ENCODE data around the gene XCL1. TPM values are rescaled to one million over a fixed set of nuclear protein-coding genes. Genes with fewer than 3 reads are reported as not detected.
"Not testable (repeated sequence)": the region's sequence is repeated elsewhere in the genome, so short reads cannot be mapped to it uniquely, and the experiment has no call there.

The XCL1 gene
- total RNA-seq, 3 donors from 2014 or later: 34.1 to 57.5 (median 43.8) TPM

DNA sequence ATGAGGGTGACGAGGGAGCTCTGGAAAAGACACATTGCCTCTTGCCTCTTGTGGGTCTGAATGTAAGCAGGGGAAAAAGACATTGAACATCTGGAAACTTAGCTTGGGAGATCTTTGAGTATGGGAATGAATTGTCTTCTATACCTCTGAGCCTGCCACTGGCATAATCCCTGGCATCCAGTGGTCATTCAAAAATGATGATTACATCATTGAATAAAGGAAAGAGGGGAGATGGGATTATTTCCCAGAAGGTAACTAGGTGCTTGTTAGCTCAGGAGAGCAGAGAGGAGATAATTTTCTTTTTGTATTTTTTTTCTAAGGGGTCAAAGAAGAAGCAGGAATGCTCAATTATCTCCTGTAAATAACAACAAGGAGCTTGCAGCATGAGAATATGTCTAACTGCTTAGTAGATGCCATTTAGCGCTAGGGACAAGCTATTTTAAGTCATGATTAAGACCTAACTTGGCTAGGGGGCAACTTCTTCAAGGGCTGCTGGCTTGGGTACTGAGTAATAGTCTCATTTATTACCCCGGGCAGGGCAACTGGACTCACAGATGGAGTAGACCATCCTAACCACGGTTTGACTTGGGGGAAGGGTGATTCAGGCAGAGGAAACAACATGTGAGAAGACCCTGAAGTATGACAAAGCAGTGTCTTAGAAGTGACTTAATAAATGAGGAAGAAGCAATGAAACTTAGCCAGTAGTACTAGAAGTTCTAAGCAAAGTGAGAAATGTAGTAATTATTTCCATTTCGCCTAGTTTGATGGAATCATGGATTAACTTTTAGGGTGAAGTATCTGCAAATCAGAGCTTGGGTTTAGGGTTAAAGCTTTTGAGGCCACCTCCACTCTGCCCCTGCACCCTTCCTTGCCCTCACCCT, 21.6 kb upstream of the XCL1 start:
- no peaks in the 10 kb centered on the region for H3K36me3 Mint-ChIP-seq (ENCODE audit: insufficient read depth)
- DNase-seq (no peak), ATAC-seq (no peak)
- no peak overlapping the region for H3K4me3 Mint-ChIP-seq
- H3K4me1 Mint-ChIP-seq (ENCODE audit: low read depth): peaks cover 27% of the 10 kb centered on the region
- H3K9me3 Mint-ChIP-seq: no peaks in the 10 kb centered on the region
- no peaks in the 10 kb centered on the region for H3K27me3 Mint-ChIP-seq (ENCODE audit: low read depth)

DNA sequence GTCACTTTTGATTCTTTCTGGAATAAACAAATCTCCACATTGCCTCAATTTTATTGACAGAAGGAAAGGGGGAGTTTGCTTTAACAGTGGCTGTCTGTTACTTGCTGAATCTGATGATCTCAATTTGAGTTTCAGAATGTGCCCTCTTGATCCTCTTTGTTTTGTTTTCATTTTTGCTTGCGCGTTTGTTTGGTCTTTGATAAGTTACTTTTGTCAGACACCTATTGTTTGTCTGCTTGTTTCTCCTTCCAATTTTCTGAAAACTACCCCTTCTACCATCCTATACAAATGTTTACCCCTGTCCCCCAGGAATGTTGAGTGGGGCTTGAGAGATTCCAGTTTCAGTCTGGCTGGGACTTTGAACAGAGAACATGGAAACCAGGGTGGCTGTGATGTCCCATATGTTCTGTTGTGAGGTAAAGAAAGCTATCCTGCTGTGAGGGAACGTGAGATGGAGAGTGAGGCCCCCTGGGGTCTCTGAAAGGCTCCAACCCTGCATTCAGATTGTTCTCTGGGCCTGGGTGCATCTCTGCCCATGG, 20.8 kb upstream of the XCL1 start:
- Mint-ChIP-seq H3K27me3 (ENCODE audit: low read depth) (peaks cover under 1% of the 10 kb centered on the region), H3K9me3 (peaks cover 1% of the 10 kb centered on the region), H3K4me3 (no peak overlapping the region), H3K4me1 (ENCODE audit: low read depth) (peaks cover 27% of the 10 kb centered on the region), H3K36me3 (ENCODE audit: insufficient read depth) (no peaks in the 10 kb centered on the region)
- DNase-seq (no peak), ATAC-seq (no peak)

DNA sequence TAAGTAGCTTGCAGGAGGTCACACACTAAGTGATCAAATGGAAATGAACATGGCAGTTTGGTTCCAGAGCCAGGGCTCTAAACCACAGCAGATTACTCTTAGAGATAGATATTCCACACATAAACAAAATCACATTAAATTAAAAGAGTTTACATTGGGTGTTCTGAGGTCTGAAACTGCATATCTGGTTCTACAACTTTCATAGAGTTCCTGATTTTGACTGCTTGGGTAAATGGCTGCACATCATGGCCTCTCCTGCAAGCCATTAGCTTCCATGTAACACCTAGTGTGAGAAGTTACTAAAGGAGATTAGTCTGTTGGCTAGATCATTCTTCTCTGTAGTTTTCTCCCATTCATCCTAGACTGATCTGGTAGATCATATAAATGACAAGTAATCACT, 19.8 kb upstream of the XCL1 start:
- Mint-ChIP-seq H3K4me1 (ENCODE audit: low read depth) (peaks cover 27% of the 10 kb centered on the region), H3K27me3 (ENCODE audit: low read depth) (peaks cover 2% of the 10 kb centered on the region), H3K4me3 (no peak overlapping the region), H3K36me3 (ENCODE audit: insufficient read depth) (no peaks in the 10 kb centered on the region), H3K9me3 (peaks cover 3% of the 10 kb centered on the region)
- no peak for ATAC-seq
- DNase-seq: no peak

DNA sequence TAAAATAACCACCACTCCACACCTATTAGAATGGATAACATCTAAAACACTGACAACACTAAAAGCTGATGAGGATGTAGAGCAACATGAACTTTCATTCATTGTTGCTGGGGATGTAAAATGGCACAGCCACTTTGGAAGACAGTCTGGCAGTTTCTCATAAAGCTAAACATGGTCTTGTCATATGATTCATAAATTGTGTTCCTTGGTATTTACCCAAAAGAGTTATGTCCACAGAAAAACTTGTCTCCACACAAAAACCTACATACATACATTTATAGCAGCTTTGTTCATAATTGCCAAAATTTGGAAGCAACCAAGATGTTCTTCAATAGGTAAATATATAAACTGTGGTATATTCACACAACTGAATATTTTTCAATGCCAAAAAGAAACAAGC, 16.0 kb upstream of the XCL1 start:
- Mint-ChIP-seq H3K36me3 (ENCODE audit: insufficient read depth) (no peaks in the 10 kb centered on the region), H3K4me1 (ENCODE audit: low read depth) (peaks cover 14% of the 10 kb centered on the region), H3K9me3 (peaks cover 3% of the 10 kb centered on the region), H3K4me3 (no peak overlapping the region), H3K27me3 (ENCODE audit: low read depth) (peaks cover 2% of the 10 kb centered on the region)
- ATAC-seq (no peak), DNase-seq (no peak)

DNA sequence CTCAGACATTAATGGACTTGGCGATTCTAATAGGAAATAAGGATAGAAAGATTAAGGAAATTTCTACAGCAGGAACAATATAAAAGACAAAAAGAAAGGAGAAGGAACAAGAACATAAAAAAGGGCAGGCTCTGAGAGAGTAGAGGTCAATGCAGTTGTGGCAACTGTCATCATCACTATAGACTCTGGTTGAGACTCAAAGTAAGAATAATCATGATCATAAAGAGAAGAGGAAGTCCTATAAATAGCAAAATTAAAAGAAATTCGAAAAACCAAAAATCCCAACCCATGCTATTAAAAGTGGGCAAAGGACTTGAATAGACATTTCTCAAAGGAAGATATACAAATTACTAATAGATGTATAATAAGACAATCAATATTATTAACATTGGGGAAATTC, 14.4 kb upstream of the XCL1 start:
- ATAC-seq (no peak), DNase-seq (no peak)
- Mint-ChIP-seq H3K4me1 (ENCODE audit: low read depth) (peaks cover 8% of the 10 kb centered on the region), H3K9me3 (peaks cover 3% of the 10 kb centered on the region), H3K4me3 (no peak overlapping the region), H3K36me3 (ENCODE audit: insufficient read depth) (no peaks in the 10 kb centered on the region), H3K27me3 (ENCODE audit: low read depth) (peaks cover 2% of the 10 kb centered on the region)

DNA sequence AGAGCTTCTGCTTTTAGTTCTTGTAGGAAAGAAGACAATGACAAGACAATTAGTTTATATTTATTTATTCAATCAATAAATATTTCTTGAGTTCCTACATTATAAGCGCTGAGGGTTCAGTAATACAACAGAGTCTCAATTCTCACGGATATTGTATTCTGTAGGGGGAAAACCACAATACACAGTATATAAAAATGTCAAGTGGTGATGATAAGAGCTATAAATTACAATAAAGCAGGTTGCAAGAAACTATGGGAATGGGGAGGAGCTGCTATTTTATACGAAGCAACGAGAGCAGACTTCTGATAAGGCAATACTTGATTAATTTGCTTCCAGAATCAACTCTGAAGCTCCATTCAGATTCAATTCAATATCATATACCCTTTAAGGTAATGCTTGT, 10.6 kb upstream of the XCL1 start:
- no peaks in the 10 kb centered on the region for H3K27me3 Mint-ChIP-seq (ENCODE audit: low read depth)
- no peaks in the 10 kb centered on the region for H3K4me1 Mint-ChIP-seq (ENCODE audit: low read depth)
- H3K36me3 Mint-ChIP-seq (ENCODE audit: insufficient read depth): no peaks in the 10 kb centered on the region
- no peak overlapping the region for H3K4me3 Mint-ChIP-seq
- ATAC-seq (no peak), DNase-seq (no peak)
- no peaks in the 10 kb centered on the region for H3K9me3 Mint-ChIP-seq

DNA sequence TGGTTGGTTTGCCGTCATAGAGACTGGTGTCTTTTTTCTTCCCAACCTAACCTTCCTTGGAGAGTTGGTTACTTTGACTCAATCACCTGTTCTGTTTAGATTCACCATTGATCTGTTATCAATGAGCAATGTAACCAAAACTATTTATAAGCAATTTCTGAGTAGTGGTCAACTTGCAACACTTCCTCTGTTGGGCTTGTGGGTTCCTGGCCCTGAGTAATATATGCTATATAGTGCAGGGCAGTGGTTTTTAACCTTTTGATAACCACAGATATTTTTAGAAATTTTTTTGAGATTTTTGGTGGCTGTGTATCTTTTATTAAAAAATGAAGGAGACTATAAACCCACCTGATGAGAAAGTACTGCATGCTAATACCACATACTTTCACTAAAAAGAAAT, 9.4 kb upstream of the XCL1 start:
- Mint-ChIP-seq H3K9me3 (no peaks in the 10 kb centered on the region), H3K4me1 (ENCODE audit: low read depth) (no peaks in the 10 kb centered on the region), H3K27me3 (ENCODE audit: low read depth) (no peaks in the 10 kb centered on the region), H3K36me3 (ENCODE audit: insufficient read depth) (no peaks in the 10 kb centered on the region), H3K4me3 (no peak overlapping the region)
- ATAC-seq (no peak), DNase-seq (no peak)

DNA sequence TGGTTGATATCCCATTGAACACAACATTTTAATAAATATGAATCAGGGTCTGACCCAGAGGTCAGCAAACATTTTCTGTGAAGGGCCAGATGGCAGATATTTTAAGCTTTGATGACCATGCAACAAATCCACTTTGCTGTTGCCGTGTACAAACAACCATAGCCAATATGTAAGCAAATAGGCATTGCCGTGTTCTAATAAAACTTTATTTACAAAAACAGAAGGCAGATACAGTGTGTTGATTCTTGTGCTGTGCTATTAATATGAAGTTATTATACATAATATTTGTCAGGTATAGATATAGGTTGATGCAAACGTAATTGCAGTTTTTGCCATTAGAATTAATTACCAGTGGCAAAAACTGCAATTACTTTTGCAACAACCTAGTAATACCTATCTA, 8.8 kb upstream of the XCL1 start:
- H3K27me3 Mint-ChIP-seq (ENCODE audit: low read depth): no peaks in the 10 kb centered on the region
- no peaks in the 10 kb centered on the region for H3K9me3 Mint-ChIP-seq
- no peaks in the 10 kb centered on the region for H3K36me3 Mint-ChIP-seq (ENCODE audit: insufficient read depth)
- no peak for ATAC-seq
- no peak for DNase-seq
- H3K4me1 Mint-ChIP-seq (ENCODE audit: low read depth): peaks cover 1% of the 10 kb centered on the region
- no peak overlapping the region for H3K4me3 Mint-ChIP-seq

DNA sequence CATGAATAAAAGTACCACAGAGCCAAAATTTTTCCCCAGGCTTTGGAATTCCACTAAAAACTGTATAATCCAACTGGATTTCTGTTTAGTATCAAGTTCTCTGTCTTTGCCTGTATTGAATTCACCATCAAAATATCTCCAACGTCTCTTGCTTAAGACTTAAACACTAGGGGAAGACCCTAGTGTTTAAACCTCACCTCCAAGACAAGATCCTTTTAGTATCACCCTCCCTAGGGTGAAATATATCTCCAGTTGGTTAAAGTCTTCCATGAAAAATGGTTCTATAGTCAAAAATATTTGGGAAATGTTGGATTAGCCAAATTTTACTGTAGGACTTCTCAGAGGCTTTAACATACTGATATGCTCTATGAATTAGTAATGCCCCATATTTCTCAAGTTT, 8.1 kb upstream of the XCL1 start:
- DNase-seq: no peak
- Mint-ChIP-seq H3K36me3 (ENCODE audit: insufficient read depth) (no peaks in the 10 kb centered on the region), H3K27me3 (ENCODE audit: low read depth) (no peaks in the 10 kb centered on the region), H3K4me1 (ENCODE audit: low read depth) (peaks cover 1% of the 10 kb centered on the region), H3K4me3 (no peak overlapping the region), H3K9me3 (no peaks in the 10 kb centered on the region)
- ATAC-seq: no peak

DNA sequence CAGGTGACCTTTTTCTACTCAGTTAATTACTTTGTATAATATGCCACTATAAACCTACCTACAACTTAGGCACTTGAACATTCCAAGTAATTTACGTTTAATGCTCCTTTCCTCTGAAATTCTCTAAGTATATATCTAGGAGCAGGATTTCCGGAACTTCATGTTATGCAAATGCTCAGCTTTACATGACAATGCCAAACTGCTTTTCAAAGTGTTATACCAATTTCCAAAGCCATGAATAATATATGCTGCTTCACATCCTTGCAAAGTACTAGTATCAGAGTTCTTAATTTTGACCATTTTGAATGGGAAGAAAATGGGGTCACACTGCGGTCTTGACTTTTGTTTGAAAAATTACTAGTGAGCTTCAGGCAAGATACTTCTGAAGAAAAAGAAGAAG, 5.8 kb upstream of the XCL1 start:
- no peaks in the 10 kb centered on the region for H3K9me3 Mint-ChIP-seq
- ATAC-seq (no peak), DNase-seq (no peak)
- no peaks in the 10 kb centered on the region for H3K27me3 Mint-ChIP-seq (ENCODE audit: low read depth)
- peaks cover 6% of the 10 kb centered on the region for H3K4me1 Mint-ChIP-seq (ENCODE audit: low read depth)
- no peak overlapping the region for H3K4me3 Mint-ChIP-seq
- H3K36me3 Mint-ChIP-seq (ENCODE audit: insufficient read depth): no peaks in the 10 kb centered on the region

DNA sequence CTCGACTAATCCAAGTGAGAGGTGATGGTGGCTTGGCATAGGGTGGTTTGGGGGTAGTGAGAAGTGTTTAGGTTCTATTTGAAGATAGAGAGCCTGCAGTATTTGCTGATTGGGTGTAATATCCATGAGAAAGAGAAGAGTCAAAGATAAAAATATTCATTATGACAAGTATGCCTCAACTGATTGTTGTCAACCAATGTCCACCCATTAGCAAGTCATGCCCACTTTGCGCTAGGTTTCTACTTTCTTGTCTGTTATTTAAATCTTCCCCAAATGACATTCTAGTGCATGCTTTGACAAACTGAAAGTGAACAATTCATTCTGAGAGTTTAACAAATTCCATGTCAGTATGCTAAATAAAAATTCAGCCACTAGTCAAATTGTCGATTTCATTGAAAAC, 3.8 kb upstream of the XCL1 start:
- Mint-ChIP-seq H3K36me3 (ENCODE audit: insufficient read depth) (no peaks in the 10 kb centered on the region), H3K4me3 (no peak overlapping the region), H3K4me1 (ENCODE audit: low read depth) (peaks cover 10% of the 10 kb centered on the region), H3K9me3 (no peaks in the 10 kb centered on the region), H3K27me3 (ENCODE audit: low read depth) (no peaks in the 10 kb centered on the region)
- DNase-seq (no peak), ATAC-seq (no peak)

DNA sequence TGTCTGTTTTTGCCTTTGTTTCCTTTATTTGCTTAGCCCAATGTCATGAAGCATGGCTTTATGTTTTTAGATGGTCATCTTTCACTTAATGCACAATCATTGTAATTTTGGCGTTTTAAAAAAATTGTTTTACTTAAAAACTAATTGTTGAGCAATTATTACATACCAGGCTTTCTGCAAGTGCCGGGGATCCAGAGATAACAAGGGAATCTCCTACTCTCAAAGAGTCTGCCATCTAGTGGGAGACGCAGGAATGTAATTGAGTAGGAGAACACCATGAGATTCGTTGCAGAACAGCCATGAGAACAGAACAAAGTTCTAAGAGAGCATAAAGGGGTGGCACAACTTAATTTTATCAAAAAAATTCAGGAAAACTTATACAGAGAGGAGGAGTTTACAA, 2.2 kb upstream of the XCL1 start:
- not testable (repeated sequence) for H3K4me1 Mint-ChIP-seq (ENCODE audit: low read depth); H3K4me3 Mint-ChIP-seq; H3K36me3 Mint-ChIP-seq (ENCODE audit: insufficient read depth); H3K27me3 Mint-ChIP-seq (ENCODE audit: low read depth); H3K9me3 Mint-ChIP-seq
- peak; percentile 6 for DNase-seq
- peak in 1 of 2 donors; percentile 40 for ATAC-seq

DNA sequence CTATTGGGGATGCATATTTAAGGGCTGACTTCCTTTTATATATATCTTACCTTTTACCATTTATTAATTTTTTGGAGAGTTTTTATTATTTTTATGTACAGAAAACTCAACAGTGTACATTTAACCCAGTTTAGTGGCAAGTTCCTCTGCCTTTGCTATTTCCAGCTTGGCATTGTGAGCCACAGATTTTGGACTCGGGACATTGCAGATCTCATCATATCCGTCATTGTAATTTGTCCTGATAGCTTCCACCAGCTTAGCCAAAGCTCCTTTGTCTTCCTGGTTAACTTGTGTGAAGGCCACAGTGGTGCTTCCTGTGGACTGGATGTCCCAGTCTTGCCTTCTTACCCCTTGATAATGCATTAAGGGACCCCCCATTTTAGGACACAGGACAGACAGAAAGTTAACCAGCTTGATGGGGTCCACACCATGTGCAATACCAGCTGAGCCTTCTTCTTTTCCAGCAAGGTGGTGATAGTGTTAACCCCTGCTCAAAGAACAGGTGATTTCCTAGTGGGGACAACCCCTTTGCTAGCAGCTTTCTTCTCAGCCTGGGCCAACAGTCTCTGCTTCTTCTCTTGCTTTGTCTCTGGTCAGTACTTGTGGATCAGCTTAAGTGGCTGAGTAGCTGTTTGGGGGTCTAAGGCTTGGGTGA, 2.3 kb downstream of the XCL1 start:
- not testable (repeated sequence) for H3K36me3 Mint-ChIP-seq (ENCODE audit: insufficient read depth); ATAC-seq; H3K9me3 Mint-ChIP-seq; DNase-seq; H3K4me1 Mint-ChIP-seq (ENCODE audit: low read depth); H3K27me3 Mint-ChIP-seq (ENCODE audit: low read depth)
- peak overlapping the region; percentile 48 for H3K4me3 Mint-ChIP-seq

DNA sequence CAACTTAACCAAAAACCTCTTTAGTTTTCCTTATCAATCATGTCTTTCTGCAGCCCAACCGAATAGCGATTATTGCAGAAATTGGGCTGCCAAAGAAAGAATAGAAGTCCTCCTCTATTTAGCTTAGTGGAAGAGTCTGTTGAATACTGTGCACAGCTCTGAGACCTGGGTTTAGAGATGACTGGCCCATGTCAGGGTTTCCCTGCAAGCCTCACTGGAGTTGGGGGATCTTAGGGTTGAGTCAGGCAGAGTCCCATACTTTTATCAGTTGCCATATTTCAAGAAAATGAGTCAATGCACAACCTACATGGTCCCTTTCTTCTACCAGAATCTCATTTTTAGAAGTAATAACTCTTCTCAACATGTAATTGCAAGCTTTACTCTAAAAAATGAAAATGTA, 3.9 kb downstream of the XCL1 start:
- DNase-seq; H3K4me3 Mint-ChIP-seq; H3K36me3 Mint-ChIP-seq (ENCODE audit: insufficient read depth); H3K27me3 Mint-ChIP-seq (ENCODE audit: low read depth); H3K4me1 Mint-ChIP-seq (ENCODE audit: low read depth); H3K9me3 Mint-ChIP-seq: not testable (repeated sequence)
- peak in 1 of 2 donors; percentile 65 for ATAC-seq

DNA sequence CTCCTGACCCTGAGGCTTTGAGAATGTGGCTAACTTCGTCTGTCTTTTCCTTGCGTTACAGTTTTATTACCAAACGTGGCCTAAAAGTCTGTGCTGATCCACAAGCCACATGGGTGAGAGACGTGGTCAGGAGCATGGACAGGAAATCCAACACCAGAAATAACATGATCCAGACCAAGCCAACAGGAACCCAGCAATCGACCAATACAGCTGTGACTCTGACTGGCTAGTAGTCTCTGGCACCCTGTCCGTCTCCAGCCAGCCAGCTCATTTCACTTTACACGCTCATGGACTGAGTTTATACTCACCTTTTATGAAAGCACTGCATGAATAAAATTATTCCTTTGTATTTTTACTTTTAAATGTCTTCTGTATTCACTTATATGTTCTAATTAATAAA, 4.6 kb downstream of the XCL1 start:
- not testable (repeated sequence) for H3K27me3 Mint-ChIP-seq (ENCODE audit: low read depth); H3K4me3 Mint-ChIP-seq; H3K36me3 Mint-ChIP-seq (ENCODE audit: insufficient read depth); ATAC-seq; H3K4me1 Mint-ChIP-seq (ENCODE audit: low read depth); DNase-seq; H3K9me3 Mint-ChIP-seq

Measured in activated T-cell treated with anti-CD3 and anti-CD28 coated beads, Interleukin-2, amount 50 U/mL, for 4 hours (primary cell).